ENCODE measurements around the gene CLSTN2.

DNA sequence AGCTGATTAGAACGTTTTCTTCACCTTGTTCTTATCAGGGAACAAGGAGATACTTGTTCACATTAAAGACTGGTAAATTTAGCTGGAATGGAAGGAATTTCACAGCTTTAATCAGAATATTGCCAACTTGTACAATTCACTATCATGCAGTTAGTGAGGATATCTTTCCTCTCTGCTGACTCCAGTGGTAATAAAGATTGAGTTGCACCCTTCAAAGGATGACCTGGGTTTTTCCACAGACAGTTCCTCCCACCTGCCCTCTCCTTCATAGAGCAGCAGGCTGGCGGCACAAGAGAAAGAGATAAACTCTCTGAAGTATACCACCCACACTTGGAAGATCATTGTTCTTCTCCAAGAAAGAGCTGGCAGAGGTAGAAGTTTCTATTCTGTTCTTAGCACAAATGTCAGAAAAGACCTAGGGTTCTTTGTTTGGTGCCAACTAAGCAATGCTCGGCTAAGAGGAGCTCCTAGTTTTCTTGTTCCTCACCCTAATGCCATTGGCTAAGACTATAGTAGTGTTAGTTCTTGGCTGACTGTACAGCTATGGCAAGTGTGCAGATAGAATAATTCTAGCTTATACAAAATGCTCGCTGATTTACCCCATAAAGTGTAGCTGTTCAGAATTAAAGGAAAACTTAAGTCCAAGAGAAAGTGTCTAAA, 169.1 kb downstream of the CLSTN2 start:
- TF ChIP-seq, protein P1, sequence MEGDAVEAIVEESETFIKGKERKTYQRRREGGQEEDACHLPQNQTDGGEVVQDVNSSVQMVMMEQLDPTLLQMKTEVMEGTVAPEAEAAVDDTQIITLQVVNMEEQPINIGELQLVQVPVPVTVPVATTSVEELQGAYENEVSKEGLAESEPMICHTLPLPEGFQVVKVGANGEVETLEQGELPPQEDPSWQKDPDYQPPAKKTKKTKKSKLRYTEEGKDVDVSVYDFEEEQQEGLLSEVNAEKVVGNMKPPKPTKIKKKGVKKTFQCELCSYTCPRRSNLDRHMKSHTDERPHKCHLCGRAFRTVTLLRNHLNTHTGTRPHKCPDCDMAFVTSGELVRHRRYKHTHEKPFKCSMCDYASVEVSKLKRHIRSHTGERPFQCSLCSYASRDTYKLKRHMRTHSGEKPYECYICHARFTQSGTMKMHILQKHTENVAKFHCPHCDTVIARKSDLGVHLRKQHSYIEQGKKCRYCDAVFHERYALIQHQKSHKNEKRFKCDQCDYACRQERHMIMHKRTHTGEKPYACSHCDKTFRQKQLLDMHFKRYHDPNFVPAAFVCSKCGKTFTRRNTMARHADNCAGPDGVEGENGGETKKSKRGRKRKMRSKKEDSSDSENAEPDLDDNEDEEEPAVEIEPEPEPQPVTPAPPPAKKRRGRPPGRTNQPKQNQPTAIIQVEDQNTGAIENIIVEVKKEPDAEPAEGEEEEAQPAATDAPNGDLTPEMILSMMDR (IDR thresholded peaks at IDR 0.05) = no peak
- TF ChIP-seq POLR2A (IDR thresholded peaks at IDR 0.05) = no peak
